OCI-LY1 (cell line): ENCODE data around the gene SLC4A8.

Experiments used
- CTCF ChIP-seq: fragments of 200-600 bp; sonication (generic), shearing (Covaris generic); IDR thresholded peaks from 2 replicates; pipeline ENCODE4 v1.5.1; 2017; ENCODE audit warnings: mild to moderate bottlenecking, antibody characterized with exemption, low read length, moderate library complexity, mixed read lengths
- EZH2 ChIP-seq: fragments of 200-600 bp; sonication (generic), shearing (Covaris generic); IDR thresholded peaks from 2 replicates; pipeline ENCODE4 v1.8.0; 2017; ENCODE audit warnings: borderline replicate concordance, mixed run types, mild to moderate bottlenecking, antibody characterized with exemption, low read length, moderate library complexity, mixed read lengths

- TF ChIP-seq CTCF (no peak), EZH2 (no peak)
Measured at GRCh38 chr12:51538149-51538548, 113.5 kb downstream of the SLC4A8 start.
